Measurements from ENCODE around the gene B4GALNT3. TPM values are rescaled to one million over a fixed set of nuclear protein-coding genes. Genes with fewer than 3 reads are reported as not detected.

Gene B4GALNT3
- total RNA-seq, 1 experiment from 2014 or later = 23.3 TPM

DNA sequence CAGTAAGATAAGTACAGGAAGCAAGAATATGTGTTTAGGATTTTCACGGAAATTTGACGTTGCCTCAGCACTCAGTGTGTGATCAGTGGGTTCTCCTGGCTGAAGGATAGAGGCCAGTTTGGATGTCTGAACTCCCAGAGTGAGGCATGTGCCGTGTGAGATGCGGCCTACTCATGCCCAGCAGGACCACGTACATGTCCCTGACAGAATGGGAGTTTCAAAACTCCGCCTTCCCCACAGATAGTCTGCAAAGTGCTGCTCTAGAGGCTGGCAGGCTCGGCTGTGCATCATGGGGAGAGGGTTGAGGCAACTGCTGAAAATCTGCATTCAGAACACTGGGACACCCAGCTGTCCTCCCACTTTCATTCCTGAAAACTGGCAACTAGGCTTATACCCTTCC lies 145.2 kb downstream of the B4GALNT3 start:
- Mint-ChIP-seq H3K36me3 (ENCODE audit: insufficient read depth in 1 of 3, low read depth in 3 of 3) (no peaks in the 10 kb centered on the region), H3K27ac (peak overlapping the region in 1 of 3 experiments; percentile 93; a peak in 2 of 7 replicates), H3K27me3 (ENCODE audit: low read depth) (peaks cover 2% of the 10 kb centered on the region; the same call in 1 of the 2 replicates), H3K9me3 (no peaks in the 10 kb centered on the region), H3K4me3 (no peak overlapping the region), H3K4me1 (peaks cover 2 to 9% of the 10 kb centered on the region in 2 experiments; a peak in 3 of 4 replicates)
- Histone ChIP-seq H2BK12ac (ENCODE audit: insufficient read length, low read depth, low read length) (no peak overlapping the region), H4K20me1 (ENCODE audit: control insufficient read depth, insufficient read depth, insufficient read length) (no peaks in the 10 kb centered on the region), H3K4me2 (ENCODE audit: insufficient read depth, insufficient read length, low read length) (no peak overlapping the region), H2BK120ac (ENCODE audit: low read depth, low read length, poor library complexity, severe bottlenecking) (no peak overlapping the region), H3K4me1 (ENCODE audit: insufficient read depth, low read length) (no peaks in the 10 kb centered on the region), H4K5ac (ENCODE audit: insufficient read length, low read depth, low read length) (no peak overlapping the region), H3K79me1 (ENCODE audit: insufficient read depth, low read depth, low read length, poor library complexity, severe bottlenecking) (no peaks in the 10 kb centered on the region), H3K79me2 (ENCODE audit: insufficient read depth, low read length) (no peaks in the 10 kb centered on the region), H3K9ac (ENCODE audit: extremely low read depth, insufficient read length, low read length) (no peak overlapping the region), H3K4ac (ENCODE audit: low read depth, low read length) (no peak overlapping the region), H3K27ac (ENCODE audit: insufficient read length, low read depth, low read length) (no peak overlapping the region), H2BK15ac (ENCODE audit: low read depth, low read length) (no peak overlapping the region), H2BK5ac (ENCODE audit: insufficient read length, low read length) (no peak overlapping the region), H2AK5ac (ENCODE audit: insufficient read length, low read length) (no peak overlapping the region), H3K14ac (ENCODE audit: insufficient read depth, low read length) (no peak overlapping the region), H3K18ac (ENCODE audit: insufficient read length, low read depth, low read length) (no peak overlapping the region), H4K91ac (ENCODE audit: insufficient read length, low read depth, low read length) (no peak overlapping the region), H3K23me2 (ENCODE audit: insufficient read length, low read depth, low read length, poor library complexity, severe bottlenecking) (no peaks in the 10 kb centered on the region), H2BK20ac (ENCODE audit: low read depth, low read length, poor library complexity, severe bottlenecking) (no peak overlapping the region), H4K8ac (replicated peaks; ENCODE audit: insufficient read length, low read depth, low read length) (no peak overlapping the region), H2AFZ (ENCODE audit: low read length) (no peak overlapping the region), H3K9me3 (ENCODE audit: control insufficient read depth, low read depth, low read length) (no peaks in the 10 kb centered on the region), H3T11ph (ENCODE audit: low read length) (no peak overlapping the region), H3K23ac (ENCODE audit: insufficient read length, low read depth, low read length) (no peak overlapping the region), H3K56ac (ENCODE audit: insufficient read length, low read depth, low read length) (no peak overlapping the region), H3K27me3 (ENCODE audit: insufficient read depth, low read length) (no peaks in the 10 kb centered on the region)
- TF ChIP-seq, protein P1, sequence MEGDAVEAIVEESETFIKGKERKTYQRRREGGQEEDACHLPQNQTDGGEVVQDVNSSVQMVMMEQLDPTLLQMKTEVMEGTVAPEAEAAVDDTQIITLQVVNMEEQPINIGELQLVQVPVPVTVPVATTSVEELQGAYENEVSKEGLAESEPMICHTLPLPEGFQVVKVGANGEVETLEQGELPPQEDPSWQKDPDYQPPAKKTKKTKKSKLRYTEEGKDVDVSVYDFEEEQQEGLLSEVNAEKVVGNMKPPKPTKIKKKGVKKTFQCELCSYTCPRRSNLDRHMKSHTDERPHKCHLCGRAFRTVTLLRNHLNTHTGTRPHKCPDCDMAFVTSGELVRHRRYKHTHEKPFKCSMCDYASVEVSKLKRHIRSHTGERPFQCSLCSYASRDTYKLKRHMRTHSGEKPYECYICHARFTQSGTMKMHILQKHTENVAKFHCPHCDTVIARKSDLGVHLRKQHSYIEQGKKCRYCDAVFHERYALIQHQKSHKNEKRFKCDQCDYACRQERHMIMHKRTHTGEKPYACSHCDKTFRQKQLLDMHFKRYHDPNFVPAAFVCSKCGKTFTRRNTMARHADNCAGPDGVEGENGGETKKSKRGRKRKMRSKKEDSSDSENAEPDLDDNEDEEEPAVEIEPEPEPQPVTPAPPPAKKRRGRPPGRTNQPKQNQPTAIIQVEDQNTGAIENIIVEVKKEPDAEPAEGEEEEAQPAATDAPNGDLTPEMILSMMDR (conservative IDR thresholded peaks at IDR 0.05) = no peak
- no peak for DNase-seq
- WGBS (ENCODE audit: extremely low coverage, insufficient read length, low lambda C conversion rate) = no CpG with 5 or more reads among the region's 7 CpGs

Data from H9 (cell line).